Neural progenitor cell (in vitro differentiated cells): ENCODE data around the gene BMP4. TPM values are rescaled to one million over a fixed set of nuclear protein-coding genes. Genes with fewer than 3 reads are reported as not detected.

ENCODE experiments used
- DNase-seq: peaks from one replicate; pipeline ENCODE4 v3.0.0-alpha.2; 2016; ENCODE audit warnings: low spot score
- H2AFZ ChIP-seq: fragments of 200-600 bp; sonication (generic); replicated peaks from 2 replicates; pipeline ENCODE4 v1.6.1; 2016; ENCODE audit warnings: antibody characterized with exemption
- H3F3A ChIP-seq: fragments of 200-600 bp; sonication (generic); 2 replicates; pipeline ENCODE4 v1.6.1; 2016; ENCODE audit warnings: antibody characterized with exemption, low read depth
- H3K27ac ChIP-seq: fragments of 200-600 bp; sonication (generic); 2 replicates; pipeline ENCODE4 v1.5.1; 2016; ENCODE audit warnings: mild to moderate bottlenecking
- H3K27me3 ChIP-seq: fragments of 200-600 bp; sonication (generic); 2 replicates; pipeline ENCODE4 v1.6.1; 2016; ENCODE audit warnings: mild to moderate bottlenecking, moderate library complexity
- H3K36me3 ChIP-seq: fragments of 200-600 bp; sonication (generic); 2 replicates; pipeline ENCODE4 v1.5.1; 2016
- H3K4me1 ChIP-seq: fragments of 200-600 bp; sonication (generic); 2 replicates; pipeline ENCODE4 v1.6.1; 2016; ENCODE audit warnings: mixed run types
- H3K4me2 ChIP-seq: fragments of 200-600 bp; sonication (generic); 2 replicates; pipeline ENCODE4 v1.6.1; 2016
- H3K4me3 ChIP-seq: fragments of 200-600 bp; sonication (generic); 2 replicates; pipeline ENCODE4 v1.5.1; 2016
- H3K79me2 ChIP-seq: fragments of 200-600 bp; sonication (generic); 2 replicates; pipeline ENCODE4 v1.6.1; 2016; ENCODE audit warnings: low read depth
- H3K9ac ChIP-seq: fragments of 200-600 bp; sonication (generic); 2 replicates; pipeline ENCODE4 v1.6.1; 2016
- H3K9me3 ChIP-seq: fragments of 200-600 bp; sonication (generic); 2 replicates; pipeline ENCODE4 v1.5.1; 2016; ENCODE audit warnings: low read depth
- H4K20me1 ChIP-seq: fragments of 200-600 bp; sonication (generic); 2 replicates; pipeline ENCODE4 v1.6.1; 2016; ENCODE audit warnings: low read depth
- H3K27ac Mint-ChIP-seq: 3 replicates; pipeline ENCODE4 v1.8.0; 2021; ENCODE audit warnings: mixed read lengths
- H3K27me3 Mint-ChIP-seq: 2 replicates; pipeline ENCODE4 v1.8.0; 2022; ENCODE audit warnings: low read depth, mild to moderate bottlenecking, inconsistent platforms, moderate library complexity, mixed read lengths; ENCODE audit not compliant: insufficient read depth
- H3K36me3 Mint-ChIP-seq: 3 replicates; pipeline ENCODE4 v1.8.0; 2021; ENCODE audit warnings: mixed read lengths
- H3K4me1 Mint-ChIP-seq: 3 replicates; pipeline ENCODE4 v1.8.0; 2021; ENCODE audit warnings: mixed read lengths
- H3K4me3 Mint-ChIP-seq: 3 replicates; pipeline ENCODE4 v1.8.0; 2021; ENCODE audit warnings: mild to moderate bottlenecking, moderate library complexity, mixed read lengths
- H3K9me3 Mint-ChIP-seq: 3 replicates; pipeline ENCODE4 v1.8.0; 2020; ENCODE audit warnings: mixed read lengths
- CTCF ChIP-seq: fragments of 200-600 bp; sonication (generic); IDR thresholded peaks from 2 replicates; pipeline ENCODE4 v1.5.1; 2017; ENCODE audit warnings: antibody characterized with exemption, mild to moderate bottlenecking
- EZH2 ChIP-seq: fragments of 200-600 bp; sonication (generic); IDR thresholded peaks from 2 replicates; pipeline ENCODE4 v1.6.1; 2017; ENCODE audit warnings: antibody characterized with exemption, mild to moderate bottlenecking, moderate library complexity
- EZH2phosphoT487 ChIP-seq: fragments of 200-600 bp; sonication (generic); IDR thresholded peaks from 2 replicates; pipeline ENCODE4 v1.6.1; 2017; ENCODE audit warnings: antibody characterized with exemption
- total RNA-seq: library from RNA; depleted of rRNA; stranded (reverse); fragments of >200 nt; gene quantifications from 2 replicates; pipeline ENCODE4 v1.2.3, GENCODE V29; 2015; ENCODE audit warnings: low replicate concordance

BMP4 gene
- total RNA-seq, 1 donor from 2014 or later, result 11.0 TPM

- H3K4me2 ChIP-seq, result no peak overlapping the region
- Mint-ChIP-seq H3K27ac (no peak overlapping the region), H3K4me1 (peaks cover 62% of the 10 kb centered on the region), H3K27me3 (peaks cover 45% of the 10 kb centered on the region), H3K36me3 (peaks cover 26% of the 10 kb centered on the region), H3K4me3 (no peak overlapping the region), H3K9me3 (no peaks in the 10 kb centered on the region)
- peaks cover 49% of the 10 kb centered on the region for H4K20me1 ChIP-seq
- H3K4me1 ChIP-seq, result peaks cover 54% of the 10 kb centered on the region
- peaks cover 32% of the 10 kb centered on the region for H3F3A ChIP-seq
- no peak overlapping the region for H3K9ac ChIP-seq
- H3K9me3 ChIP-seq, result no peaks in the 10 kb centered on the region
- peaks cover 98% of the 10 kb centered on the region for H3K27me3 ChIP-seq
- no peak for TF ChIP-seq EZH2phosphoT487
- no peak for TF ChIP-seq CTCF
- TF ChIP-seq EZH2, result no peak
- no peak overlapping the region for H3K4me3 ChIP-seq
- H3K79me2 ChIP-seq, result peaks cover 26% of the 10 kb centered on the region
- H3K36me3 ChIP-seq, result no peaks in the 10 kb centered on the region
- no peak overlapping the region for H2AFZ ChIP-seq
- no peak for DNase-seq
- no peak overlapping the region for H3K27ac ChIP-seq
These were observed 7.4 kb downstream of the BMP4 start for GRCh38 chr14:53949201-53949600.

GRCh38 chr14:53948205-53948884 is 8.3 kb downstream of the BMP4 start:
- Histone ChIP-seq H3K27ac (no peak overlapping the region), H3K9ac (no peak overlapping the region), H3K36me3 (no peaks in the 10 kb centered on the region), H3K9me3 (no peaks in the 10 kb centered on the region), H3K4me2 (no peak overlapping the region), H4K20me1 (peaks cover 54% of the 10 kb centered on the region), H2AFZ (no peak overlapping the region), H3K79me2 (peaks cover 19% of the 10 kb centered on the region), H3K27me3 (peaks cover 94% of the 10 kb centered on the region), H3F3A (peaks cover 41% of the 10 kb centered on the region), H3K4me3 (no peak overlapping the region), H3K4me1 (peaks cover 63% of the 10 kb centered on the region)
- DNase-seq, result no peak
- H3K36me3 Mint-ChIP-seq, result peaks cover 26% of the 10 kb centered on the region
- H3K9me3 Mint-ChIP-seq, result no peaks in the 10 kb centered on the region
- TF ChIP-seq EZH2, result no peak
- TF ChIP-seq CTCF, result no peak
- no peak for TF ChIP-seq EZH2phosphoT487
- H3K4me1 Mint-ChIP-seq, result peaks cover 66% of the 10 kb centered on the region
- H3K4me3 Mint-ChIP-seq, result peak overlapping the region; percentile 28
- H3K27ac Mint-ChIP-seq, result no peak overlapping the region
- peaks cover 42% of the 10 kb centered on the region for H3K27me3 Mint-ChIP-seq

- peak overlapping the region; percentile 86 for H3K4me2 ChIP-seq
- peaks cover 26% of the 10 kb centered on the region for H3K36me3 Mint-ChIP-seq
- DNase-seq, result no peak
- TF ChIP-seq EZH2phosphoT487, result peak; percentile 20
- TF ChIP-seq EZH2, result no peak
- H2AFZ ChIP-seq, result no peak overlapping the region
- H4K20me1 ChIP-seq, result peaks cover 48% of the 10 kb centered on the region
- peaks cover 37% of the 10 kb centered on the region for H3K27me3 Mint-ChIP-seq
- peaks cover 69% of the 10 kb centered on the region for H3K4me1 Mint-ChIP-seq
- H3K4me3 Mint-ChIP-seq, result peak overlapping the region; percentile 79
- H3K4me1 ChIP-seq, result peaks cover 66% of the 10 kb centered on the region
- H3K79me2 ChIP-seq, result peaks cover 16% of the 10 kb centered on the region
- no peak overlapping the region for H3K27ac ChIP-seq
- H3K9me3 ChIP-seq, result no peaks in the 10 kb centered on the region
- H3K36me3 ChIP-seq, result no peaks in the 10 kb centered on the region
- peaks cover 88% of the 10 kb centered on the region for H3K27me3 ChIP-seq
- H3K9me3 Mint-ChIP-seq, result no peaks in the 10 kb centered on the region
- H3K27ac Mint-ChIP-seq, result no peak overlapping the region
- peak overlapping the region; percentile 47 for H3K4me3 ChIP-seq
- peaks cover 39% of the 10 kb centered on the region for H3F3A ChIP-seq
- H3K9ac ChIP-seq, result no peak overlapping the region
These were observed 9.0 kb downstream of the BMP4 start for GRCh38 chr14:53947452-53948204.

- TF ChIP-seq CTCF, result no peak
- TF ChIP-seq EZH2, result no peak
- no peak for TF ChIP-seq EZH2phosphoT487
- peaks cover 31% of the 10 kb centered on the region for H3K27me3 Mint-ChIP-seq
- H3K9me3 Mint-ChIP-seq, result no peaks in the 10 kb centered on the region
- peak overlapping the region; percentile 47 for H3K4me3 ChIP-seq
- H3K9me3 ChIP-seq, result no peaks in the 10 kb centered on the region
- H3K79me2 ChIP-seq, result peaks cover 11% of the 10 kb centered on the region
- H2AFZ ChIP-seq, result no peak overlapping the region
- peak overlapping the region; percentile 79 for H3K4me3 Mint-ChIP-seq
- peaks cover 69% of the 10 kb centered on the region for H3K4me1 Mint-ChIP-seq
- DNase-seq, result no peak
- no peak overlapping the region for H3K27ac ChIP-seq
- H3K4me2 ChIP-seq, result peak overlapping the region; percentile 86
- H3K9ac ChIP-seq, result no peak overlapping the region
- H4K20me1 ChIP-seq, result peaks cover 43% of the 10 kb centered on the region
- peaks cover 40% of the 10 kb centered on the region for H3F3A ChIP-seq
- peaks cover 66% of the 10 kb centered on the region for H3K4me1 ChIP-seq
- H3K36me3 ChIP-seq, result no peaks in the 10 kb centered on the region
- H3K27me3 ChIP-seq, result peaks cover 83% of the 10 kb centered on the region
- H3K36me3 Mint-ChIP-seq, result peaks cover 26% of the 10 kb centered on the region
- H3K27ac Mint-ChIP-seq, result no peak overlapping the region
These were observed 9.6 kb downstream of the BMP4 start for GRCh38 chr14:53947094-53947445.
